Measurements from ENCODE around the gene CAB39. TPM values are rescaled to one million over a fixed set of nuclear protein-coding genes. Genes with fewer than 3 reads are reported as not detected.

The CAB39 gene
- 107 TPM for total RNA-seq (2013)
- 10 to 100 TPM; 33.1 to 53.8 (median 38.3) TPM for polyA plus RNA-seq
- polyA minus RNA-seq, result 39.6 and 61.7 TPM in 2 replicates
- 96.1 to 253 (median 145) reads per million in 11 experiments for total RNA-seq

DNA sequence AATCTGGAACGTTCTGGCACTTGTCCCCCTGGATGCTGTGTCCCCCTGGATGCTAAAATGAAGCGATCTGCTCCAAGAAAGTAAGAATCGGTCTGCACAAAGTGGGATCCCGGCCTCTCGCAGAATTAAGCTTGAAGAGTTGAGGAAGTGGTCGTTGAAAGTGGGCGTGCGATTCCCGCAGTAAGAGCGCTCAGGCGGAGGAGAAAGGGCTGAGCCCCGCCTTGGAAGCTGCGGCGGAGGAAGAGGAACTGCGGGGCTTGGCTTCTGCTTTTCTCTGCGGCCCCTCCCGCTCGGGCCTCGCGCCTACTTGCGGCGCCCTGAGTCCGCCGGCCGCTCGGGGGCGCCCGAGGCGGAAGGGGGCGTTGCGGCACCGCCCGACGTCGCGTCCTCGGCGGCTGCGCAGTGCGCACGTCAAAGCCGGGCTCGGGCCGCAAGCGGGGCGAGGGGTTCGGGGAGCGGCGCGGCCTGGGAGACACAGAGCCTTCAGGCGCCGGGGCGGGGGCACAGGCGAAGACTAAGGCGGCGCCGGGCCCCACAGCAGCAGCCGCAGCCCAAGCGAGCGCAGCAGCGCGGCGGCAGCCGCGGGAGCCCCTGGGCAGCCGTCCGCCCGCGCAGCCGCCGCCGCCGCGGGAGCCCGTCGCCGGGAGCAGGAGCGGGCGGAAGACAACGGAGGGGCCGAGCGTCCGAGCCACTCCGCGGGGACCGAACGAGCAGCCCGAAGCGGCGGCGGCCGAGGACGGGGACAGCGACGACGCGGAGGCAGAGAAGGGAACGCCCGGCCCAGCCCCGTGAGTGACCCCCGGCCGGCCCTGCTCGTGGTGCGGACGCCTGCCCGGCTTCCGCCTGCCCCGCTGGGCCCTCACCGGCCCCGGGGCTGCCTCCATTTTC lies at the start of gene CAB39:
Gene CAB39, plus strand, starts transcription at position 400 of the 888 bp plus-strand sequence. CDS start 47,160 bp downstream, outside the sequence.
- Histone ChIP-seq H3K4me2 (replicated peaks; ENCODE audit: extremely low read depth, low read length, poor library complexity, severe bottlenecking) (peak within 1 kb of the TSS; percentile 85), H3K27ac (ENCODE audit: low read depth in 1 of 2, low read length in 2 of 2) (peak within 1 kb of the TSS; percentile 69 to 93), H3K36me3 (replicated peaks in 1 of 2; ENCODE audit: control insufficient read depth in 1 of 2, insufficient read depth in 2 of 2, low read length in 2 of 2) (peaks cover 0 to 6% of the 10 kb centered on the region in 2 donors), H3K9me3 (replicated peaks in 1 of 2; ENCODE audit: control insufficient read depth in 1 of 2, insufficient read depth in 1 of 2, low read length in 2 of 2) (no peaks in the 10 kb centered on the region), H2AFZ (ENCODE audit: insufficient read depth, low read depth, low read length, poor library complexity, severe bottlenecking) (peak within 1 kb of the TSS; percentile 57), H3K4me1 (ENCODE audit: control insufficient read depth in 1 of 2, insufficient read depth in 2 of 2, low read length in 2 of 2) (peaks cover 52 to 71% of the 10 kb centered on the region in 2 donors), H3K9ac (ENCODE audit: insufficient read depth, low read length, poor library complexity, severe bottlenecking) (peak within 1 kb of the TSS; percentile 96), H3K4me3 (replicated peaks in 1 of 3; ENCODE audit: low read depth in 2 of 3, low read length in 3 of 3) (peak within 1 kb of the TSS; percentile 77 to 97 (median 81)), H4K20me1 (ENCODE audit: insufficient read depth, low read length) (peaks cover 46% of the 10 kb centered on the region), H3K79me2 (ENCODE audit: insufficient read depth, low read length) (peaks cover 58% of the 10 kb centered on the region), H3K27me3 (ENCODE audit: control insufficient read depth in 2 of 2, insufficient read depth in 2 of 2, low read length in 2 of 2) (no peaks in the 10 kb centered on the region)
- Mint-ChIP-seq H3K9me3 (peaks cover 0 to 2% (median 0%) of the 10 kb centered on the region in 7 donors), H3K27me3 (ENCODE audit: low read depth in 3 of 3) (peaks cover 3 to 5% (median 3%) of the 10 kb centered on the region in 3 donors), H3K4me3 (peak within 1 kb of the TSS; percentile 95 to 99), H3K27ac (peak within 1 kb of the TSS; percentile 90 to 98 (median 95)), H3K4me1 (peaks cover 69% of the 10 kb centered on the region), H3K36me3 (peaks cover 13 to 14% of the 10 kb centered on the region in 2 donors)
- intact Hi-C loops (cut with micrococcal nuclease), result loop anchor here (5.0 kb wide), 2 partner anchors 45 to 80 kb away; no protein-coding TSS in a partner anchor
- under 1% methylated on average over 110 of the region's 110 CpGs for WGBS (ENCODE audit: insufficient coverage)
- TF ChIP-seq, protein P1, sequence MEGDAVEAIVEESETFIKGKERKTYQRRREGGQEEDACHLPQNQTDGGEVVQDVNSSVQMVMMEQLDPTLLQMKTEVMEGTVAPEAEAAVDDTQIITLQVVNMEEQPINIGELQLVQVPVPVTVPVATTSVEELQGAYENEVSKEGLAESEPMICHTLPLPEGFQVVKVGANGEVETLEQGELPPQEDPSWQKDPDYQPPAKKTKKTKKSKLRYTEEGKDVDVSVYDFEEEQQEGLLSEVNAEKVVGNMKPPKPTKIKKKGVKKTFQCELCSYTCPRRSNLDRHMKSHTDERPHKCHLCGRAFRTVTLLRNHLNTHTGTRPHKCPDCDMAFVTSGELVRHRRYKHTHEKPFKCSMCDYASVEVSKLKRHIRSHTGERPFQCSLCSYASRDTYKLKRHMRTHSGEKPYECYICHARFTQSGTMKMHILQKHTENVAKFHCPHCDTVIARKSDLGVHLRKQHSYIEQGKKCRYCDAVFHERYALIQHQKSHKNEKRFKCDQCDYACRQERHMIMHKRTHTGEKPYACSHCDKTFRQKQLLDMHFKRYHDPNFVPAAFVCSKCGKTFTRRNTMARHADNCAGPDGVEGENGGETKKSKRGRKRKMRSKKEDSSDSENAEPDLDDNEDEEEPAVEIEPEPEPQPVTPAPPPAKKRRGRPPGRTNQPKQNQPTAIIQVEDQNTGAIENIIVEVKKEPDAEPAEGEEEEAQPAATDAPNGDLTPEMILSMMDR (IDR thresholded peaks at IDR 0.05), result peak; percentile 84
- peak; percentile 95 to 96 (median 96) for DNase-seq

DNA sequence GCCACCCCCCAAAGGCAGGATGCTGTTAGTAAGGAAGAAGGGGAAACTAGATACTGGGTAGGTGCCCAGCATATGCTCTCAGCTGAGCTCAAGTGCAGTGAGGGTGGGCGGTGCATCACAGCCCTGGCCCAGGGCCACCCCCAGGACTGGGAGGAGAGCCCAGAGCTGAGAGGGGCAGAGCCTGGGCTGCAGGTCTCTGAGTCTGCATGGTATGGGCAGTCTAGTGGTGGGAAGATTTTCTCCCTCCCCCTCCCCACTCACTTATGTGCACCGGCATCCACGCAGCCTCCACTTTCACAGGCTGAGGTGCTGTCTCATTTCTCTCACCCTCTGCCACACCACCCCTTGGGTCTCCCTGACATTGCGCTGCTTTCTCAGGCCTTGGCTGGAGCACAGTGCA lies 48.5 kb upstream of the CAB39 start:
- H3K4me3 ChIP-seq (replicated peaks in 1 of 3; ENCODE audit: low read depth in 2 of 3, low read length in 3 of 3), result no peak overlapping the region
- WGBS (ENCODE audit: insufficient coverage), result no CpG with 5 or more reads among the region's 4 CpGs

More for the DNA sequence above, 48.5 kb upstream of the CAB39 start:
- Histone ChIP-seq H3K27ac (ENCODE audit: low read depth in 1 of 2, low read length in 2 of 2) (no peak overlapping the region), H3K36me3 (replicated peaks in 1 of 2; ENCODE audit: control insufficient read depth in 1 of 2, insufficient read depth in 2 of 2, low read length in 2 of 2) (no peaks in the 10 kb centered on the region), H3K9ac (ENCODE audit: insufficient read depth, low read length, poor library complexity, severe bottlenecking) (no peak overlapping the region), H3K79me2 (ENCODE audit: insufficient read depth, low read length) (no peaks in the 10 kb centered on the region), H2AFZ (ENCODE audit: insufficient read depth, low read depth, low read length, poor library complexity, severe bottlenecking) (no peak overlapping the region), H3K4me1 (ENCODE audit: control insufficient read depth in 1 of 2, insufficient read depth in 2 of 2, low read length in 2 of 2) (peaks cover 98 to 100% of the 10 kb centered on the region in 2 donors), H4K20me1 (ENCODE audit: insufficient read depth, low read length) (no peaks in the 10 kb centered on the region), H3K27me3 (ENCODE audit: control insufficient read depth in 2 of 2, insufficient read depth in 2 of 2, low read length in 2 of 2) (no peaks in the 10 kb centered on the region), H3K9me3 (replicated peaks in 1 of 2; ENCODE audit: control insufficient read depth in 1 of 2, insufficient read depth in 1 of 2, low read length in 2 of 2) (no peaks in the 10 kb centered on the region), H3K4me2 (replicated peaks; ENCODE audit: extremely low read depth, low read length, poor library complexity, severe bottlenecking) (no peak overlapping the region)
- Mint-ChIP-seq H3K36me3 (no peaks in the 10 kb centered on the region), H3K4me1 (peaks cover 98% of the 10 kb centered on the region), H3K27ac (peak overlapping the region in 3 of 7 donors; percentile 32 to 58 (median 54)), H3K9me3 (peaks cover 0 to 2% (median 0%) of the 10 kb centered on the region in 7 donors), H3K4me3 (no peak overlapping the region), H3K27me3 (ENCODE audit: low read depth in 3 of 3) (peaks cover 0 to 5% (median 5%) of the 10 kb centered on the region in 3 donors)
- no peak for DNase-seq
- TF ChIP-seq, protein P1 (IDR thresholded peaks at IDR 0.05), result no peak
- intact Hi-C loops (cut with micrococcal nuclease), result loop anchor here (10.0 kb wide), 2 partner anchors 131 to 249 kb away; partner anchors contain the start of gene SP100 (in 1 of the 2)
